AG10803 (cell line): Measurements from ENCODE around the gene MYBPC2.

Experiments used
- DNase-seq: peaks from one replicate; pipeline ENCODE4 v3.0.0; 2010; ENCODE audit warnings: low read depth
- H3K4me3 ChIP-seq: 2 replicates; pipeline ENCODE4 v1.5.1; 2011; ENCODE audit warnings: mild to moderate bottlenecking, low read length, control low read depth
- TF ChIP-seq, protein P1 (sequence below): conservative IDR thresholded peaks from 2 replicates; pipeline ENCODE4 v1.5.1; 2011; ENCODE audit warnings: mild to moderate bottlenecking, low read length, control low read depth, inconsistent platforms

Gene MYBPC2

DNA sequence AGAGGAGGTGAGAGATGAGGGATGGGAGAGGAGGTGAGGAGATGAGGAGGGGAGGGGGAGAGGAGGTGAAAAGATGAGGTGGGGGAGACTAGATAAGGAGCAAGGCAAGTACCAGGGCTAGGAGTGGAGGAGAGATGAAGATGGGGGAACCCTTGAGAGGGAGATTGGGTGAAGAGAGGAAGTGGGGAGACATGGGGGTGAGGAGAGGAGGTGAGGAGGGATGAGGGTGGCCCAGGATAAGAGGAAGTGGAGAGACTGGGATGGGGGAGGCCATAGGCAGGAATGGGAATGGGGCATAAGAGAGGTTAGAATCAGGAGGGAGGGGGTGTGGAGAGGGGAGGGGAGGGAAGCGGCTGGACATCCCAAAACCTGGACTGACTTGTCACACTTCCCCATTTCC lies 26.9 kb downstream of the MYBPC2 start:
- H3K4me3 ChIP-seq = no peak overlapping the region
- DNase-seq = no peak
- TF ChIP-seq, protein P1, sequence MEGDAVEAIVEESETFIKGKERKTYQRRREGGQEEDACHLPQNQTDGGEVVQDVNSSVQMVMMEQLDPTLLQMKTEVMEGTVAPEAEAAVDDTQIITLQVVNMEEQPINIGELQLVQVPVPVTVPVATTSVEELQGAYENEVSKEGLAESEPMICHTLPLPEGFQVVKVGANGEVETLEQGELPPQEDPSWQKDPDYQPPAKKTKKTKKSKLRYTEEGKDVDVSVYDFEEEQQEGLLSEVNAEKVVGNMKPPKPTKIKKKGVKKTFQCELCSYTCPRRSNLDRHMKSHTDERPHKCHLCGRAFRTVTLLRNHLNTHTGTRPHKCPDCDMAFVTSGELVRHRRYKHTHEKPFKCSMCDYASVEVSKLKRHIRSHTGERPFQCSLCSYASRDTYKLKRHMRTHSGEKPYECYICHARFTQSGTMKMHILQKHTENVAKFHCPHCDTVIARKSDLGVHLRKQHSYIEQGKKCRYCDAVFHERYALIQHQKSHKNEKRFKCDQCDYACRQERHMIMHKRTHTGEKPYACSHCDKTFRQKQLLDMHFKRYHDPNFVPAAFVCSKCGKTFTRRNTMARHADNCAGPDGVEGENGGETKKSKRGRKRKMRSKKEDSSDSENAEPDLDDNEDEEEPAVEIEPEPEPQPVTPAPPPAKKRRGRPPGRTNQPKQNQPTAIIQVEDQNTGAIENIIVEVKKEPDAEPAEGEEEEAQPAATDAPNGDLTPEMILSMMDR = no peak

- TF ChIP-seq, protein P1 = no peak; the same call in 1 of the 2 replicates
- H3K4me3 ChIP-seq = no peak overlapping the region
- DNase-seq = peak; percentile 32
These were observed 27.6 kb downstream of the MYBPC2 start for GRCh38 chr19:50460161-50460765.

- TF ChIP-seq, protein P1 = peak; percentile 92
- DNase-seq = peak; percentile 56
- H3K4me3 ChIP-seq = no peak overlapping the region
These were observed 28.6 kb downstream of the MYBPC2 start for GRCh38 chr19:50461066-50461875.

- no peak overlapping the region for H3K4me3 ChIP-seq
- DNase-seq = no peak
- TF ChIP-seq, protein P1 = no peak
These were observed 30.3 kb downstream of the MYBPC2 start for GRCh38 chr19:50462970-50463369.

DNA sequence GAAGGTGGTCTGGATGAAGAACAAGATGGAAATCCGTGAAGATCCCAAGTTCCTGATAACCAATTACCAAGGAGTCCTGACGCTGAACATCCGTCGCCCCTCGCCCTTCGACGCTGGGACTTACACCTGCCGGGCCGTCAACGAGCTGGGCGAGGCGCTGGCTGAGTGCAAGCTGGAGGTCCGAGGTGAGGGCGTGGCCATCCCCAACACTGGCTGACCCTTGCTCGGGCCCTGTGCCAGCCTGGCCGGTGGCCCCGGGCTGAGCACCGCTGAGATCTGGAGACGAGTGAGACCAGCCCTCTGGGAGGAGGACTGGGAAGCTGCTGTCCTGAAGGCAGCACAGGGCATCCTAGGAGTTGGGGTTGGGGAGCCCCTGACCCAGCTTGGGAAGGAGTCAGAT lies 31.7 kb downstream of the MYBPC2 start:
- no peak overlapping the region for H3K4me3 ChIP-seq
- no peak for DNase-seq
- TF ChIP-seq, protein P1 = no peak

DNA sequence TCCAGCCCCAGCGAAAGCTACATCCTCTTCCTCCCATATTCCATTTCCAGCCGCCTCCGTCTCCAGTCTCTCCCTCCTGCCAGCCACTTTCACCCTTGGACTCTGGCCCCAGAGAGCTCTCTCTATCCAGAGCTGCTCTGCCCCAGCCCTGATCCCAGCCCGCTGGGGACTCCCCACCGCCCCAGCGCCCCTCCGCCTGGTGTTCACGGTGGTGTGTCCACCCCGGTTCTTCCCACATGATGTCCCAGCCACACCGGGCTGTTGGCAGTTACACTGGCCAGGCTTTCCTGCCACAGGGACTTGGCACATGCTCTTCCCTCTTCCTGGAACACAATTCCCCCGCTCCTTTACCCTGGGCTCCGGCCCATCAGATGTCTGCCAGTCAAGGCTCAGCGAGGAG lies 32.3 kb downstream of the MYBPC2 start:
- TF ChIP-seq, protein P1 = no peak
- no peak for DNase-seq
- no peak overlapping the region for H3K4me3 ChIP-seq
